Smooth muscle cell (in vitro differentiated cells): ENCODE results near the gene MDM4. TPM values are rescaled to one million over a fixed set of nuclear protein-coding genes. Genes with fewer than 3 reads are reported as not detected.

Experiments used
- DNase-seq: peaks from one replicate; lab custom pipeline; 2025; ENCODE audit not compliant: unreplicated experiment; lab: John Stamatoyannopoulos, UW
- H2AFZ ChIP-seq: fragments of 200-600 bp; sonication (generic); 2 replicates; pipeline ENCODE4 v1.6.0; 2016; ENCODE audit warnings: antibody characterized with exemption, low read depth, mild to moderate bottlenecking
- H3F3A ChIP-seq: fragments of 200-600 bp; sonication (generic); 2 replicates; pipeline ENCODE4 v1.6.0; 2017; ENCODE audit warnings: antibody characterized with exemption, low read depth
- H3K27ac ChIP-seq: fragments of 200-600 bp; sonication (generic); 2 replicates; pipeline ENCODE4 v1.5.1; 2016; ENCODE audit warnings: low read depth, mild to moderate bottlenecking
- H3K27me3 ChIP-seq: fragments of 200-600 bp; sonication (generic); 2 replicates; pipeline ENCODE4 v1.6.1; 2016; ENCODE audit warnings: low read depth, mild to moderate bottlenecking
- H3K36me3 ChIP-seq: fragments of 200-600 bp; sonication (generic); 2 replicates; pipeline ENCODE4 v1.5.1; 2016; ENCODE audit warnings: low read depth
- H3K4me1 ChIP-seq: fragments of 200-600 bp; sonication (generic); 2 replicates; pipeline ENCODE4 v1.5.1; 2016; ENCODE audit warnings: low read depth
- H3K4me2 ChIP-seq: fragments of 200-600 bp; sonication (generic); 2 replicates; pipeline ENCODE4 v1.6.0; 2016; ENCODE audit warnings: mild to moderate bottlenecking
- H3K4me3 ChIP-seq: fragments of 200-600 bp; sonication (generic); 2 replicates; pipeline ENCODE4 v1.5.1; 2016; ENCODE audit warnings: mild to moderate bottlenecking
- H3K79me2 ChIP-seq: fragments of 200-600 bp; sonication (generic); 2 replicates; pipeline ENCODE4 v1.6.0; 2016; ENCODE audit warnings: low read depth, mild to moderate bottlenecking
- H3K9ac ChIP-seq: fragments of 200-600 bp; sonication (generic); 2 replicates; pipeline ENCODE4 v1.6.0; 2016; ENCODE audit warnings: low read depth
- H3K9me3 ChIP-seq: fragments of 200-600 bp; sonication (generic); replicated peaks from 2 replicates; pipeline ENCODE4 v1.5.1; 2016; ENCODE audit warnings: low read depth
- H4K20me1 ChIP-seq: fragments of 200-600 bp; sonication (generic); 2 replicates; pipeline ENCODE4 v1.6.0; 2016; ENCODE audit warnings: low read depth
- WGBS: methylation state at CpG from one replicate; pipeline ENCODE4 v1.1.7; 2016; ENCODE audit warnings: low lambda C conversion rate; 5-methylcytosine and 5-hydroxymethylcytosine counted together
- polyA plus RNA-seq: library from polyadenylated mRNA; unstranded; fragments of >200 nt; fragmentation: Nextera tagmentation; extraction: Ambion mirVana; gene quantifications from 2 replicates; pipeline ENCODE4 v1.2.1, GENCODE V29; 2016
- total RNA-seq: library from RNA; depleted of rRNA; stranded (reverse); fragments of >200 nt; gene quantifications from 2 replicates; pipeline ENCODE4 v1.2.3, GENCODE V29; 2014
- TF ChIP-seq, protein P1 (sequence below): fragments of 200-600 bp; sonication (generic); IDR thresholded peaks from 2 replicates; pipeline ENCODE4 v1.5.1; 2017; ENCODE audit warnings: borderline replicate concordance, mild to moderate bottlenecking, antibody characterized with exemption; ENCODE audit not compliant: insufficient read depth, poor library complexity, severe bottlenecking

MDM4 gene
- total and polyA plus RNA-seq, 2 experiments from 2014 or later: 10.8 to 31.7 TPM

DNA sequence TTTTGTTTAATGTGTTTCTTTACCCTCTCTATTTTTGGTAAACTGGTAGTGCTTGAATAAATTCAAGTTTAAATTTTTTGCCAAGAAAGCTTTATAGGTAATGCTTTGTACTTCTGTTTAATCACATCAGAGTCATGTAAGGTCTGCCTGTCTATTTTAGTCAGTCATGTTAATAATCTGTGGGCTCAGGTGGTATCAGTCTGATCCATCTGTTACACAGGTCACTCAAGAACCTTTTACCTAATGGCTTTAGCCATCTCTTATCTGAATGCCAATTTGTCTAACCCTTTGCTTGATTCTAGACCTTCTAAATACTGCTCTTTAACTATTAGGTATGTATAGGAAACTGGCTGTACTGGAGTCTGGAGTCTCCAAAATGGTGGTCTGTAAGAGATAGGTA is 16.6 kb downstream of the MDM4 start:
- Histone ChIP-seq H3K36me3 (peaks cover 43% of the 10 kb centered on the region), H3K4me1 (no peaks in the 10 kb centered on the region), H4K20me1 (peaks cover 46% of the 10 kb centered on the region), H3K79me2 (peaks cover 10% of the 10 kb centered on the region), H3K9ac (no peak overlapping the region), H3K4me2 (no peak overlapping the region), H3F3A (no peaks in the 10 kb centered on the region), H3K4me3 (no peak overlapping the region), H3K27ac (no peak overlapping the region), H3K27me3 (no peaks in the 10 kb centered on the region), H2AFZ (no peak overlapping the region), H3K9me3 (no peaks in the 10 kb centered on the region)
- DNase-seq: no peak
- TF ChIP-seq, protein P1, sequence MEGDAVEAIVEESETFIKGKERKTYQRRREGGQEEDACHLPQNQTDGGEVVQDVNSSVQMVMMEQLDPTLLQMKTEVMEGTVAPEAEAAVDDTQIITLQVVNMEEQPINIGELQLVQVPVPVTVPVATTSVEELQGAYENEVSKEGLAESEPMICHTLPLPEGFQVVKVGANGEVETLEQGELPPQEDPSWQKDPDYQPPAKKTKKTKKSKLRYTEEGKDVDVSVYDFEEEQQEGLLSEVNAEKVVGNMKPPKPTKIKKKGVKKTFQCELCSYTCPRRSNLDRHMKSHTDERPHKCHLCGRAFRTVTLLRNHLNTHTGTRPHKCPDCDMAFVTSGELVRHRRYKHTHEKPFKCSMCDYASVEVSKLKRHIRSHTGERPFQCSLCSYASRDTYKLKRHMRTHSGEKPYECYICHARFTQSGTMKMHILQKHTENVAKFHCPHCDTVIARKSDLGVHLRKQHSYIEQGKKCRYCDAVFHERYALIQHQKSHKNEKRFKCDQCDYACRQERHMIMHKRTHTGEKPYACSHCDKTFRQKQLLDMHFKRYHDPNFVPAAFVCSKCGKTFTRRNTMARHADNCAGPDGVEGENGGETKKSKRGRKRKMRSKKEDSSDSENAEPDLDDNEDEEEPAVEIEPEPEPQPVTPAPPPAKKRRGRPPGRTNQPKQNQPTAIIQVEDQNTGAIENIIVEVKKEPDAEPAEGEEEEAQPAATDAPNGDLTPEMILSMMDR: no peak

DNA sequence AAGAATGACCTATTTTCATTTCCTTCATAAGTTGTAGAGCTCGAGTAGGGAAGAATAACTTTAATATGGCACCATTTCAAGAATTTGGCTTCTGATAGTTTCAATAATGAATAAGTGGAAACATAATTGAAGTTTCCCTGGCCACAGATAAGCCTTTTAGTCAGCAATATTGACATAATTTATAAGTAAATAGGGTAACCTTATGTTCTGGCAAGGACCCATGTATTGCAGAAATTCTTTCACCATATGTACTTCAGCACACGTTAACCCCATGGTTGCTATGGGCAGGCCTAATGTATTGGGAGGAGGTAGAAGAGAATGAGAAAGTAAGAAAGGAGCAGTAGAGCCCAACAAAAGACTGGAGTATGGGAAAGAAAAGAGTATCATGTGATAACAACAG is 25.4 kb downstream of the MDM4 start:
- WGBS: 96% methylated on average over 2 of the region's 2 CpGs
- Histone ChIP-seq H3K27me3 (no peaks in the 10 kb centered on the region), H3K4me2 (no peak overlapping the region), H3F3A (no peaks in the 10 kb centered on the region), H3K9ac (no peak overlapping the region), H3K4me3 (no peak overlapping the region), H3K27ac (no peak overlapping the region), H2AFZ (no peak overlapping the region), H3K4me1 (no peaks in the 10 kb centered on the region), H3K36me3 (peaks cover 43% of the 10 kb centered on the region), H3K9me3 (no peaks in the 10 kb centered on the region), H3K79me2 (peaks cover 7% of the 10 kb centered on the region), H4K20me1 (peaks cover 50% of the 10 kb centered on the region)
- TF ChIP-seq, protein P1: no peak
- DNase-seq: no peak

DNA sequence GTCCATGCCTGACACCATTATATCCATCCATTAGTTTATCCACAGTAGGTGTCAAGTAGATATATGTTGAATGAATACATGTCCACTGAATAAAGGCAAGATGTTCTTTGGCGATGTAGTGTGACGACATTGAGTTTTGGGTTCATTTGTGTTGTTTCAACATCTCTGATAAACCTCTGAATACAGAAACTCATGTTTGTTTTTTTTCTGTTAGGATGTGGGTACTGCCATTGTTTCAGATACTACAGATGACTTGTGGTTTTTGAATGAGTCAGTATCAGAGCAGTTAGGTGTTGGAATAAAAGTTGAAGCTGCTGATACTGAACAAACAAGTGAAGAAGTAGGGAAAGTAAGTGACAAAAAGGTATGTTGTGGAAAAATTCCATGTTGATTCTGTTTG is 28.1 kb downstream of the MDM4 start:
- H3K27me3 ChIP-seq: no peaks in the 10 kb centered on the region
- no peak overlapping the region for H3K4me2 ChIP-seq
- H3K4me1 ChIP-seq: no peaks in the 10 kb centered on the region
- H3K9ac ChIP-seq: no peak overlapping the region
- TF ChIP-seq, protein P1: no peak
- DNase-seq: no peak
- no peaks in the 10 kb centered on the region for H3F3A ChIP-seq
- H4K20me1 ChIP-seq: peaks cover 42% of the 10 kb centered on the region
- WGBS: 100% methylated on average over 2 of the region's 2 CpGs
- no peak overlapping the region for H2AFZ ChIP-seq
- no peak overlapping the region for H3K4me3 ChIP-seq
- H3K79me2 ChIP-seq: peaks cover 3% of the 10 kb centered on the region
- peaks cover 45% of the 10 kb centered on the region for H3K36me3 ChIP-seq
- no peaks in the 10 kb centered on the region for H3K9me3 ChIP-seq
- no peak overlapping the region for H3K27ac ChIP-seq

DNA sequence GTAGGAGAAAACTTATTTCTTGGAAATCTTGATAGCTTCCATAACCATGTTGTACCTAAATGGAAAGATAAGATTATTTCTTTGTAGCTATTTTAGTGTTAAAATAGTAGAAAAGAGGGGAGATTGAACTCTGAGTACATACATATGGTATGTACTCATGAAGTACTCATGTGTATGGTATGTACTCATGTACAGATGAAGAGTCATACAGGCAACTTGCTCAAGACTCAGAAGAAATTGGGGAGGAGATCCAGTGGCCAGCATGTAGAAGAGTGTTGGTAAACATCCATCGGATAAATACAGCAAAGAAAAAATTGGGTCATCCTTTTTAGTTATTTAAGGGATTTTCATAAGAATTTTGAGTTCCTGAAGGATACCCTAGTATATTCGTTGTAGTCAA is 29.0 kb downstream of the MDM4 start:
- Histone ChIP-seq H3F3A (no peaks in the 10 kb centered on the region), H3K4me1 (no peaks in the 10 kb centered on the region), H4K20me1 (peaks cover 44% of the 10 kb centered on the region), H3K4me2 (no peak overlapping the region), H3K27me3 (no peaks in the 10 kb centered on the region), H3K79me2 (peaks cover 3% of the 10 kb centered on the region), H3K36me3 (peaks cover 51% of the 10 kb centered on the region), H3K9me3 (no peaks in the 10 kb centered on the region), H3K9ac (no peak overlapping the region), H3K4me3 (no peak overlapping the region), H3K27ac (no peak overlapping the region), H2AFZ (no peak overlapping the region)
- TF ChIP-seq, protein P1: no peak
- DNase-seq: no peak
- WGBS: 100% methylated on average over 2 of the region's 2 CpGs
